HepG2 (cell line): ENCODE results near the gene RSPH1. TPM values are rescaled to one million over a fixed set of nuclear protein-coding genes. Genes with fewer than 3 reads are reported as not detected.

Experiments used
- ATAC-seq: fragments of 200-7000 bp; cut with Tn5 transposase; 3 replicates; pipeline ENCODE4 v1.9.1; 2020; ENCODE audit warnings: mild to moderate bottlenecking, moderate library complexity
- BruUV-seq: library from RNA; stranded (reverse); fragments of 400-500 nt; replicated peaks from 2 replicates; lab custom pipeline; 2021; lab: Mats Ljungman, UMichigan
- CTCF ChIA-PET: fragments of 300-600 bp; formaldehyde crosslinking; extraction: SDS; loops from one replicate; lab custom pipeline; 2021; ENCODE audit warnings: low total read pairs, inconsistent platforms, low intra/inter-chr PET ratio; lab: Yijun Ruan, JAX
- POLR2A ChIA-PET: fragments of 350-600 bp; sonication (Branson Sonifier 250); formaldehyde crosslinking; loops from one replicate; lab custom pipeline; 2020; ENCODE audit warnings: antibody characterized with exemption, inconsistent platforms; lab: Yijun Ruan, JAX
- DNase-seq: peaks from one replicate; pipeline ENCODE4 v3.0.0-alpha.2; 2015; ENCODE audit warnings: low spot score
- FAIRE-seq: peaks from 3 replicates; lab custom pipeline; 2011; peaks lifted over from hg19 to GRCh38; lab: Jason Lieb, UNC
- H2AFZ ChIP-seq: one replicate; pipeline ENCODE4 v1.6.1; 2011; ENCODE audit warnings: low read length, inconsistent platforms
- H3K27ac ChIP-seq: fragments of 300-600 bp; 3 replicates; pipeline ENCODE4 v1.8.0; 2011; ENCODE audit warnings: mixed run types, mild to moderate bottlenecking, mixed read lengths, low read length, inconsistent platforms; ENCODE audit not compliant: insufficient read depth; ENCODE audit errors: extremely low read length
- H3K27me3 ChIP-seq, 2 experiments: fragments of 200-600 bp in 1 of 2; 2 replicates in 1 of 2; 3 replicates in 1 of 2; pipeline versions ENCODE4 v1.6.0 to v1.8.0; 2011; ENCODE audit warnings: low read length in 2 of 2, mild to moderate bottlenecking in 2 of 2, moderate library complexity in 2 of 2, inconsistent platforms in 1 of 2; ENCODE audit not compliant: insufficient read depth in 2 of 2, control insufficient read depth in 1 of 2
- H3K36me3 ChIP-seq, 2 experiments: fragments of 200-600 bp in 1 of 2; replicated peaks in 1 of 2; 2 replicates in 1 of 2; 3 replicates in 1 of 2; pipeline versions ENCODE4 v1.5.1 to v1.8.0; 2011; ENCODE audit warnings: low read length in 2 of 2, inconsistent platforms in 1 of 2; ENCODE audit not compliant: insufficient read depth in 2 of 2, control insufficient read depth in 1 of 2
- H3K4me1 ChIP-seq: 2 replicates; pipeline ENCODE4 v1.5.1; 2012; ENCODE audit warnings: low read length, inconsistent platforms; ENCODE audit not compliant: insufficient read depth
- H3K4me2 ChIP-seq: 2 replicates; pipeline ENCODE4 v1.6.0; 2011; ENCODE audit warnings: low read depth, low read length, inconsistent platforms
- H3K4me3 ChIP-seq, 3 experiments: fragments of 200-600 bp in 1 of 3; sonication (generic), shearing (Covaris generic) in 1 of 3; replicated peaks in 1 of 3; 2 replicates each; pipeline ENCODE4 v1.5.1; 2011 to 2016; ENCODE audit warnings: low read length in 3 of 3, inconsistent platforms in 2 of 3, low read depth in 2 of 3, mild to moderate bottlenecking in 2 of 3, control low read depth in 1 of 3, mixed read lengths in 1 of 3; ENCODE audit not compliant: insufficient read depth in 1 of 3
- H3K79me2 ChIP-seq: one replicate; pipeline ENCODE4 v1.6.1; 2011; ENCODE audit warnings: low read length, inconsistent platforms; ENCODE audit not compliant: insufficient read depth
- H3K9ac ChIP-seq: 2 replicates; pipeline ENCODE4 v1.6.0; 2011; ENCODE audit warnings: mild to moderate bottlenecking, low read depth, low read length, inconsistent platforms; ENCODE audit not compliant: insufficient read depth
- H3K9me3 ChIP-seq: 2 replicates; pipeline ENCODE4 v1.5.1; 2012; ENCODE audit warnings: mild to moderate bottlenecking, low read length
- H4K20me1 ChIP-seq: 2 replicates; pipeline ENCODE4 v1.6.0; 2011; ENCODE audit warnings: inconsistent platforms, mild to moderate bottlenecking, low read length, moderate library complexity; ENCODE audit not compliant: insufficient read depth
- ATF6 ChIP-seq: sonication (generic); formaldehyde crosslinking; conservative IDR thresholded peaks from 2 replicates; pipeline ENCODE4 v1.4.0; 2020; ENCODE audit warnings: missing genetic modification reagents
- ATF7 ChIP-seq, 2 experiments: fragments of 450-650 bp in 1 of 2; sonication (generic) in 1 of 2; formaldehyde crosslinking in 1 of 2; IDR thresholded peaks; 2 replicates each; pipeline versions ENCODE4 v1.4.0 to v1.6.1; 2016 to 2020; ENCODE audit warnings: antibody characterized with exemption in 1 of 2, mild to moderate bottlenecking in 1 of 2, missing genetic modification reagents in 1 of 2
- DMTF1 ChIP-seq: sonication (generic); formaldehyde crosslinking; IDR thresholded peaks from 2 replicates; pipeline ENCODE4 v1.4.0; 2020; ENCODE audit warnings: mild to moderate bottlenecking, missing genetic modification reagents
- NFKBIZ ChIP-seq: IDR thresholded peaks from 2 replicates; pipeline ENCODE4 v1.6.1; 2018; ENCODE audit warnings: missing genetic modification reagents, missing compliant biosample characterization
- TARDBP ChIP-seq: sonication (generic); formaldehyde crosslinking; IDR thresholded peaks from 2 replicates; pipeline ENCODE4 v1.8.0; 2022; ENCODE audit warnings: mild to moderate bottlenecking, missing genetic modification reagents
- YEATS2 ChIP-seq: sonication (generic); formaldehyde crosslinking; IDR thresholded peaks from 2 replicates; pipeline ENCODE4 v1.4.0; 2020; ENCODE audit warnings: missing genetic modification reagents, borderline replicate concordance
- ZHX1 ChIP-seq: sonication (generic); formaldehyde crosslinking; IDR thresholded peaks from 2 replicates; pipeline ENCODE4 v1.8.1; 2022; ENCODE audit warnings: low read depth, mild to moderate bottlenecking, missing genetic modification reagents
- ZNF275 ChIP-seq: sonication (generic); formaldehyde crosslinking; IDR thresholded peaks from 2 replicates; pipeline ENCODE4 v1.8.0; 2022; ENCODE audit warnings: missing genetic modification reagents, mild to moderate bottlenecking, inconsistent platforms, borderline replicate concordance
- ZNF512B ChIP-seq: sonication (generic); formaldehyde crosslinking; IDR thresholded peaks from 2 replicates; pipeline ENCODE4 v1.5.1; 2020; ENCODE audit warnings: missing genetic modification reagents, mild to moderate bottlenecking, borderline replicate concordance
- ZNF766 ChIP-seq: sonication (generic); formaldehyde crosslinking; IDR thresholded peaks from 2 replicates; pipeline ENCODE4 v1.5.0; 2020; ENCODE audit warnings: missing genetic modification reagents, borderline replicate concordance
- WGBS: methylation state at CpG from one replicate; pipeline ENCODE4 v1.1.6; 2017; ENCODE audit warnings: low lambda C conversion rate; 5-methylcytosine and 5-hydroxymethylcytosine counted together
- in situ Hi-C: cut with HindIII; loops from 2 replicates; pipeline ENCODE4 v1.10.0; 2017; ENCODE audit warnings: low pct_unique_long_range_greater_than_20kb; ENCODE audit not compliant: extremely low pct_ligation_motif_present
- intact Hi-C: fragments of 100-400 bp; cut with micrococcal nuclease; formaldehyde crosslinking; loops from one replicate; pipeline ENCODE4 v1.10.0; 2022; ENCODE audit not compliant: unreplicated experiment
- polyA plus RNA-seq, 8 experiments: library from polyadenylated mRNA; depleted of rRNA in 3 of 8; stranded (reverse) in 7 of 8; unstranded in 1 of 8; fragments of >200 nt; fragmentation: Illumina TruSeq in 4 of 8; extraction: Trizol in 4 of 8; gene quantifications; 2 replicates each; pipeline versions ENCODE4 v1.2.1 to v1.2.3, GENCODE V29; 2011 to 2016; ENCODE audit warnings: low read depth in 4 of 8, missing spikeins in 1 of 8, mixed read lengths in 1 of 8; ENCODE audit not compliant: insufficient read depth in 1 of 8
- total RNA-seq, 5 experiments: library from RNA; depleted of rRNA; stranded (reverse); fragments of >200 nt; fragmentation: Illumina TruSeq; extraction: Trizol; gene quantifications; 2 replicates each; pipeline ENCODE4 v1.2.3, GENCODE V29; 2016; ENCODE audit warnings: low read depth in 1 of 5

Gene RSPH1
- total and polyA plus RNA-seq, 2 of the 13 experiments (the other 11 are each of a cell fraction or from before 2014, with no cell fraction given) = not detected

- TF ChIP-seq DMTF1 (no peak), ZNF766 (CRISPR knock-in tag) (no peak), ZNF275 (CRISPR knock-in tag) (no peak)
- TF ChIP-seq, all 625 proteins: peak for 0
Observed at GRCh38 chr21:42522271-42522670, 26.2 kb upstream of the RSPH1 start (continued).

- TF ChIP-seq ATF7 (IDR thresholded peaks at IDR 0.05) = no peak
- no peak for TF ChIP-seq ATF7 (CRISPR knock-in tag; IDR thresholded peaks at IDR 0.05)
- no peak for TF ChIP-seq YEATS2
- TF ChIP-seq NFKBIZ = no peak
- TF ChIP-seq ZNF512B = no peak
- no peak for TF ChIP-seq ZHX1 (CRISPR knock-in tag)
- TF ChIP-seq TARDBP (CRISPR knock-in tag) = no peak
- no peak for TF ChIP-seq ATF6
- H3K27me3 ChIP-seq = peaks cover 2 to 11% of the 10 kb centered on the region in 2 experiments; a peak in 2 of 5 replicates
- in situ Hi-C loops = no loop called here
- H3K27ac ChIP-seq = no peak overlapping the region
- no peak for DNase-seq
- FAIRE-seq = no peak
- ChIA-PET POLR2A (no interaction called here), CTCF (no interaction called here)
- no peak overlapping the region for H3K4me2 ChIP-seq
- WGBS = 61% methylated on average over 5 of the region's 6 CpGs
- no peak overlapping the region for H3K9ac ChIP-seq
- no peaks in the 10 kb centered on the region for H3K79me2 ChIP-seq
- H2AFZ ChIP-seq = no peak overlapping the region
- H3K36me3 ChIP-seq = no peaks in the 10 kb centered on the region
- no TSS peak for BruUV-seq
- H3K4me3 ChIP-seq = no peak overlapping the region
- no peaks in the 10 kb centered on the region for H4K20me1 ChIP-seq
- no peak for ATAC-seq
- H3K4me1 ChIP-seq = peaks cover 30% of the 10 kb centered on the region
- no peaks in the 10 kb centered on the region for H3K9me3 ChIP-seq
- intact Hi-C loops = no loop called here
Observed at GRCh38 chr21:42521805-42522204, 25.8 kb upstream of the RSPH1 start.
